HEK293T (cell line): ENCODE measurements around the gene MEAK7.

Experiments
- CTCF ChIA-PET: fragments of 350-600 bp; formaldehyde crosslinking; extraction: SDS; loops from one replicate; lab custom pipeline; 2021; ENCODE audit warnings: antibody characterized with exemption, inconsistent platforms; lab: Yijun Ruan, JAX
- POLR2A ChIA-PET: fragments of 350-600 bp; formaldehyde crosslinking; extraction: SDS; loops from one replicate; lab custom pipeline; 2020; ENCODE audit warnings: antibody characterized with exemption, inconsistent platforms; lab: Yijun Ruan, JAX
- DNase-seq: peaks from one replicate; pipeline ENCODE4 v3.0.0; 2012; ENCODE audit warnings: mixed read lengths; ENCODE audit errors: extremely low spot score
- ARNT ChIP-seq: fragments of 450-650 bp; IDR thresholded peaks from 2 replicates; pipeline ENCODE4 v1.6.1; 2017; ENCODE audit warnings: mild to moderate bottlenecking
- BHLHE40 ChIP-seq: fragments of 450-650 bp; IDR thresholded peaks from 2 replicates; pipeline ENCODE4 v1.6.1; 2016; ENCODE audit warnings: mild to moderate bottlenecking, moderate library complexity, borderline replicate concordance
- CTBP1 ChIP-seq: fragments of 450-650 bp; IDR thresholded peaks from 2 replicates; pipeline ENCODE4 v1.6.1; 2016; ENCODE audit warnings: borderline replicate concordance
- ELF4 ChIP-seq: fragments of 450-650 bp; IDR thresholded peaks from 2 replicates; pipeline ENCODE4 v1.6.1; 2017; ENCODE audit warnings: antibody characterized with exemption
- FOXK2 ChIP-seq: fragments of 450-650 bp; IDR thresholded peaks from 2 replicates; pipeline ENCODE4 v1.6.1; 2016; ENCODE audit warnings: mild to moderate bottlenecking
- FOXM1 ChIP-seq: fragments of 450-650 bp; IDR thresholded peaks from 2 replicates; pipeline ENCODE4 v1.6.1; 2017; ENCODE audit warnings: mild to moderate bottlenecking, borderline replicate concordance
- HDGF ChIP-seq: fragments of 450-650 bp; IDR thresholded peaks from 2 replicates; pipeline ENCODE4 v1.6.1; 2017; ENCODE audit warnings: antibody characterized with exemption, borderline replicate concordance
- L3MBTL2 ChIP-seq: fragments of 450-650 bp; conservative IDR thresholded peaks from 2 replicates; pipeline ENCODE4 v1.6.1; 2016; ENCODE audit warnings: mild to moderate bottlenecking
- LEF1 ChIP-seq: fragments of 450-650 bp; IDR thresholded peaks from 2 replicates; pipeline ENCODE4 v1.6.1; 2017; ENCODE audit warnings: mild to moderate bottlenecking, borderline replicate concordance
- NFRKB ChIP-seq: fragments of 450-650 bp; IDR thresholded peaks from 2 replicates; pipeline ENCODE4 v1.6.1; 2016; ENCODE audit warnings: mild to moderate bottlenecking, moderate library complexity
- SP1 ChIP-seq: fragments of 450-650 bp; IDR thresholded peaks from 2 replicates; pipeline ENCODE4 v1.6.1; 2017
- SUZ12 ChIP-seq: fragments of 450-650 bp; IDR thresholded peaks from 2 replicates; pipeline ENCODE4 v1.6.1; 2016; ENCODE audit warnings: mild to moderate bottlenecking
- TARDBP ChIP-seq: fragments of 450-650 bp; IDR thresholded peaks from 2 replicates; pipeline ENCODE4 v1.6.1; 2016
- ZNF384 ChIP-seq: fragments of 450-650 bp; IDR thresholded peaks from 2 replicates; pipeline ENCODE4 v1.6.1; 2016
- TF ChIP-seq, protein P1 (sequence below): fragments of 450-650 bp; IDR thresholded peaks from 2 replicates; pipeline ENCODE4 v1.6.1; 2016

MEAK7 gene

DNA sequence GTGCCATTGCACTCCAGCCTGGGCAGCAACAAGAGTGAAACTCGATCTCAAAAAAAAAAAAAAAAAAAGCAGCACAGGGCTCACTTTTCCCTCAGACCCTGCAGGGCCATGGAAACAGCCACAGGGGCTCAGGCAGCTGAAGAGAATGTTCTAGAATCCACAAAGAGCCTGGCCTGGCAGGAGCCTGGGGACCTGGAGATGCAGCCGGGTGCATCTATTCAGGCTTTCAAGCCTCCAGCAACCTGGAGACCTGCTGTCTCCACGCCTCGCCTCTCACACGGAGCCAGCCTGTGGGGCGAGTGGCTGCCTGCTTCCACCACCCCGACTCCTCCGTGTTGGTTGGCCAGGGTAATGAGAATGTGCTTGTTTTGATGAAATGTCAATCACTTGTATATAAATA, 44.0 kb upstream of the MEAK7 start:
- ChIA-PET CTCF (no interaction called here), POLR2A (no interaction called here)
- no peak for DNase-seq
- TF ChIP-seq ARNT, result no peak
- TF ChIP-seq L3MBTL2, result no peak; the same call in 1 of the 2 replicates
- TF ChIP-seq ZNF384, result peak; percentile 93
- no peak for TF ChIP-seq ELF4

DNA sequence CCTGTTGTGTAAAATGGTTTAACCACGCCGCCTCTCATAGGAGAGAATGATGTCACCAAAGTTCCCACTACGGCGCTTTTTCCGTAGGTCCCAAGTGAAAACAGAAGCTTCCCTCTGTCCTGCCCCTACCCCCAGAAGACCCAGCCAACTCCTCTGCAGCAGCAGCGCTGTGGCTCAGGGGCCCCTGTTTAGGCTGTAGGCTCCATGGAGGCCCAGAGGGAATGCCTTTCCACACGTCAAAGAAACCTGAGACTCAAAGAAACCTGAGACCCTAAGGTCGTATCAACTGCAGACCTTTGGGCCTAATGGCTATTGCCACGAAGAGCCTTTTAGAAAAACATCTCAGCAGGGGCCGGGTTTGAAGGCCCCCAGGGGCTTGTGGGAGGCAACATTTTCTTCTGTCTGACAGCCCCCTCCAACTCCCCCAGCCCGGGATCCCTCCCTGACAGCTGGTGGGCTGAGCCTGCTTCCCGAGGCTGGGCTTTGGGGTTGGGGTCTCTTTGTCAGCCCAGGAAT, 43.1 kb upstream of the MEAK7 start:
- peak; percentile 59 for DNase-seq
- TF ChIP-seq CTBP1, result no peak
- no peak for TF ChIP-seq ZNF384
- TF ChIP-seq NFRKB, result no peak
- TF ChIP-seq ARNT, result no peak
- TF ChIP-seq BHLHE40, result no peak
- TF ChIP-seq SUZ12, result no peak
- TF ChIP-seq LEF1, result no peak
- TF ChIP-seq FOXK2, result no peak
- TF ChIP-seq, protein P1, sequence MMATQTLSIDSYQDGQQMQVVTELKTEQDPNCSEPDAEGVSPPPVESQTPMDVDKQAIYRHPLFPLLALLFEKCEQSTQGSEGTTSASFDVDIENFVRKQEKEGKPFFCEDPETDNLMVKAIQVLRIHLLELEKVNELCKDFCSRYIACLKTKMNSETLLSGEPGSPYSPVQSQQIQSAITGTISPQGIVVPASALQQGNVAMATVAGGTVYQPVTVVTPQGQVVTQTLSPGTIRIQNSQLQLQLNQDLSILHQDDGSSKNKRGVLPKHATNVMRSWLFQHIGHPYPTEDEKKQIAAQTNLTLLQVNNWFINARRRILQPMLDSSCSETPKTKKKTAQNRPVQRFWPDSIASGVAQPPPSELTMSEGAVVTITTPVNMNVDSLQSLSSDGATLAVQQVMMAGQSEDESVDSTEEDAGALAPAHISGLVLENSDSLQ, result no peak
- TF ChIP-seq TARDBP, result no peak
- no peak for TF ChIP-seq L3MBTL2
- CTCF ChIA-PET, result interaction anchor here (0.6 to 2.5 kb wide), 2 partner anchors 37 to 42 kb away, joined by 3 to 6 read pairs; no protein-coding TSS in a partner anchor
- POLR2A ChIA-PET, result no interaction called here

DNA sequence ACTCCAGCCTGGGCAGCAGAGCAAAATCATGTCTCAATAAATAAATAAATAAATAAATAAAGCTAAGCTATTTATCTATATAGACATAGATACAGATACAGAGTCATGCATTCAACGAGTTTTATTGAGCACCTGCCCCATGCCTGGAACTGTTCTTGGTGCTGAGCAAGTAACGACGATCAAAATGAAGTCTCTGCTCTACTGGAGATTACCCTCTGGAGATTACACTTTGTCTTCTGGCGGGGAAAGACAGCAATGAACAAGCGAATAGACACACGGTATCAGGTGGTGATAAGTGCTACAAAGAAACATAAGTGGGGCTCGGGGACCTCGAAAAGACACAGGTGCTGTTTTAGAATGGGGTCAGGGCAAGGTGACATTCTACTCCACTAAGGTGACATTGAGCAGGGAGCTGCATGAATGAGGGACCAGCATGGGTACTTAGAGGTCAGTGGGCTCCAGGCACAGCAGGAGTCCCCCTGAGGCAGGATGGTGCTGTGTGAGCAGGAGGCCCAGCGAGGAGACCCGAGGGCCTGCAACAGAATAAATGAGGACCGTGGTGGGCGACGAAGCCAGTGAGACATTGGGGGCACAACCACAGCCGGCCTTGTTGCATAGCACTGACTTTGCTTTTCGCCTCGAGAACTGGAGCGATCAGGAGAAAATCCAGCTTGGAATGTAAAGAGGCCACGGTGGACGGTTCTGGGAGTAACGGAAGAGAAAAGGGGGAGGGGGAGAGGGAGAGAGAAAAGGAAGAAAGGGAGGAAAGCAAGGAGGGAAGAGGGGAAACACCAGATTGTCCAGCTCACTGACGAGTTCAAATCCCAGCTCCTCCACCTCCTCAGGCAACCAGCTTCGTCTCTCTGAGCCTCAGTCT, 42.4 kb upstream of the MEAK7 start:
- no peak for DNase-seq
- POLR2A ChIA-PET, result no interaction called here
- CTCF ChIA-PET, result interaction anchor here (0.5 to 2.5 kb wide), 3 partner anchors 37 to 41 kb away, joined by 3 to 6 read pairs (median 3); no protein-coding TSS in a partner anchor
- no peak for TF ChIP-seq FOXM1
- TF ChIP-seq L3MBTL2, result 0 out of 2 replicates have a peak, but pooled peaks have one; percentile 22
- TF ChIP-seq FOXK2, result no peak

DNA sequence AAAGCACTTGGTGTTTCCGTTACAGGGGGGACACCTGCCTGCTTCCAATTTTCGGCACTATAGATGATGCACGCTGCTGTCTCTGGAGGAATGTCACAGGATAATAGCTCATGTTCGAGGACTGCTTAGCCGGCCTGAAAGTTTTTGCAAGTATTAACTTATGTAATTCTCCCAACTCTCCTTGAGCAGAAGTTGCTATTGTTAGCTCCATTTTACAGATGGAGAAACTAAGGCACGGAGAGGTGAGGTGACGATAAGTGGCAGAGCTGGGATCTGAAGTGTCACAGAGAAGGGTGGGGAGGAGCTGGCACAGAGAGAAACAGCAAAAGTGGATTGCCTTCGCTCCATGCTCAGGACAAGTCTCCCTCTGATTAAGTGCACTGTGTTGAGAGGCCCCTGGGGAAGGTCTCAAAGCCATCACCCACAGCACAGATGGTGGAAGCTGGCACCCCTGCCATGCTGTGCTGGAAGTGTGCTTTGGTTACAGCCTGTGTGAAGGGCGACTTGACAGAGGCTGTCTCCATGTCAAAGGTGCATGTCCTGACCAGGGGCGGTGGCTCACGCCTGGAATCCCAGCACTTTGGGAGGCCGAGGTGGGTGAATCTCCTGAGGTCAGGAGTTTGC, 40.8 kb upstream of the MEAK7 start:
- DNase-seq, result no peak
- ChIA-PET POLR2A (no interaction called here), CTCF (interaction anchor here (0.5 to 2.5 kb wide), 2 partner anchors 39 to 193 kb away, joined by 3 to 6 read pairs; no protein-coding TSS in a partner anchor)
- TF ChIP-seq TARDBP (no peak), LEF1 (no peak), ZNF384 (no peak), BHLHE40 (no peak), ELF4 (no peak), NFRKB (no peak), SP1 (no peak), SUZ12 (no peak), CTBP1 (no peak), L3MBTL2 (no peak)
- TF ChIP-seq, protein P1, result no peak

DNA sequence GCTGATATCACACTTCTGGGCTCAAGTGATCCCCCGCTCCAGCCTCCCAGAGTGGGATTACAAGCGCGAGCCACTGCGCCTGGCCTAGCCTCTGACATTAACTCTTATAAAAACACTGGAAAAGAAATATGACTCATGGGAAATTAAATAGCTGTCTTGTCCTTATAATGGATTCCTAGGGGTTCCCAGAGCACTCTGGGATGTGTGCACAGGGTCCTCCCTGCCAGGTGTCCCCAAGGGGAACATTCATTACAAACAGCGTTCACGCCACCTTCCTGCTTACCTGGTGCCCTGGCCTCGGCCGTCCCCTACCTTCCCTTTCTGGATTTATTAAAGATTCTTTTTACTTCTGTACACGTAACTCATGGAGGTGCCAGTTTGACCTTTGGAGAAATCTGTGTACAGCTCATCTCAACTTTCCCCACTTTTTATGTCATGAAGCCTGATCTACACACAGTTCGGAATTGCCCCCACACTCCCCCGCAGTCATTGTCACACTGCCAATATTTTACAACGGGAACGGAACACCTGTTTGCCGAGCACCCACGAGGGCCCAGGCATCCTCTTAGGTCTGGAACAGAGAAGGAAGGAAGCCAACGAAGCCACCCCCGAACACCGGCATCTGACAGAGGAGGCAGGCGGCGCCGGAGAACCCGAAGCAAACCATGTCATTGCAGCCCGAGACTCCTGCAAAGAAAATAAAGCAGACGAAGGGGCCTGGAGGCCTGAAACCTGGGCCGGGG, 39.7 kb upstream of the MEAK7 start:
- TF ChIP-seq FOXM1, result no peak
- TF ChIP-seq, protein P1, result 0 out of 2 replicates have a peak, but pooled peaks have one; percentile 14
- CTCF ChIA-PET, result interaction anchor here (0.5 kb wide), 1 partner anchor 194 kb away, joined by 3 read pairs; no protein-coding TSS in a partner anchor
- DNase-seq, result no peak
- POLR2A ChIA-PET, result no interaction called here

DNA sequence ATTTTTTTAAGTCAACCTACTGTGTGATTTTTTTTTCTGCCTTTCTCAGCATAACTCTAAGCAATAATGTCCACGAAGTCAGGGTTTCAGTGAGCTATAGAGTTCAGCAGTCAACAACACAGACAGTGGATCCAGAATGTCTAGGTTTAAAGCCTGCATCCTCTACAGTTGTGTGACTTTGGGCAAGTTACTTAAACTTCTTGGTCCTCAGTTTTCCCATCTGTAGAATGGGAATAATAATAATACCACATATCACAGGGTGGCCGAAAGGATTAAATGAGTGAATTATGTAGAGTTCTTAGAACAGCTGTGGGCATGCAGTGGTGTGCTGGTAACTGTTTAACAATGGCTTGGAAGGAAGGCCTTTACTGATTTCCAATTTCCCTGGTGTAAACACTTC, 38.8 kb upstream of the MEAK7 start:
- POLR2A ChIA-PET, result no interaction called here
- CTCF ChIA-PET, result no interaction called here
- TF ChIP-seq FOXM1 (peak; percentile 15; the same call in 1 of the 2 replicates), HDGF (no peak)
- DNase-seq, result no peak
